Measurements from ENCODE around the gene NEURL1B. TPM values are rescaled to one million over a fixed set of nuclear protein-coding genes. Genes with fewer than 3 reads are reported as not detected.
A peak's percentile ranks its signal among the peaks of the same experiment; 100 is the strongest.

Gene NEURL1B
- polyA plus RNA-seq, 2 of the 4 experiments (the other 2 are of a cell fraction) = 0.89 to 2.1 TPM

DNA sequence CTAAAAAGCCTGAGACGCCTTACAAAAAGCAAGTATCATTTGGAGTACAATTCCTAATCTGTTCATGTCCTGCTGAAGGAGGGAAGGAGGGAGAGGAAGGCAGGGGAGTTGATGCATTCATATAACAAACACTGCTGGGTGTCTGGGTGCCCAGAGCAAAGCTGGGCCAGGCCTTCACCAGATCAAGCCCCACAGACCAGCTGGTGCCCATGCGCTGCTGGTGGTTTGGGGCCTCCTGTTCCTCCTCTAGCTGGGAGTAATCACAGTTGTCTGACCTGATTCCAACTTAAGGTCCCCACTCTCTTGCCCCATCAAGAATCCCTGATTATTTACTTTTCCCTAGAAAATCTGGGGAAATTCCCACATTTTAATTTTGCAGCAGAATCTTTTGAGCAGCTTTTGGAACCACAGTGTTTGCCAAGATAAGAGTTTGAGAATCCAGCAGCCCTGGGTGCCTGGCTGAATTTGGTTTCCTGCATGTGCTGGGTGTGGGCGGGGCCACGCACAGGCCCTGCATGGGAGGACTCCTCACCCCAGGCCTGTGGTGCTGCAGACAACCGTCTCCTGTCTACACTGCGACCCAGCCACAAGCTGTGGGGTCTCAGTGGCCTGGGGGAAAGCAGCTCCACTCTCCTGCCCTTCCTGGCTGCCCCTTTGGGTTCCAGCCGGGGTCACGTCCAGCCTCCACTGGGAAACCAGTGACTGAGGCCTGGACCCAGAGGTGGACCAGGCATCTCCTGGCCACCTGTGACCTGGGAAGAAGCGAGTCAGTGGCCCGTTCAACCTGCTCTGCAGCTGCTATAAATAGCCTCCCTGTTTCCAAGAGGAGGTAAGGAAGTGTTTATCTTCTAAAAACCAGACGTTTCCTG, 47.5 kb downstream of the NEURL1B start:
- no peaks in the 10 kb centered on the region for H3K4me1 ChIP-seq
- H3K4me3 ChIP-seq = no peak overlapping the region
- no peak overlapping the region for H3K27ac ChIP-seq
- no peak overlapping the region for H3K4me2 ChIP-seq
- CTCF ChIA-PET = interaction anchor here (0.7 to 12.1 kb wide), 5 partner anchors 9 to 236 kb away, joined by 3 to 100 read pairs (median 3); no protein-coding TSS in a partner anchor
- TF ChIP-seq, protein P1, sequence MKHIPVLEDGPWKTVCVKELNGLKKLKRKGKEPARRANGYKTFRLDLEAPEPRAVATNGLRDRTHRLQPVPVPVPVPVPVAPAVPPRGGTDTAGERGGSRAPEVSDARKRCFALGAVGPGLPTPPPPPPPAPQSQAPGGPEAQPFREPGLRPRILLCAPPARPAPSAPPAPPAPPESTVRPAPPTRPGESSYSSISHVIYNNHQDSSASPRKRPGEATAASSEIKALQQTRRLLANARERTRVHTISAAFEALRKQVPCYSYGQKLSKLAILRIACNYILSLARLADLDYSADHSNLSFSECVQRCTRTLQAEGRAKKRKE (CRISPR knock-in tag; IDR thresholded peaks at IDR 0.05; ENCODE audit: low read depth) = no peak
- TF ChIP-seq EHF (CRISPR knock-in tag; IDR thresholded peaks at IDR 0.05) (no peak), PHF8 (IDR thresholded peaks at IDR 0.05; ENCODE audit: borderline replicate concordance, low read depth) (no peak), NR3C1 (IDR thresholded peaks at IDR 0.05) (no peak), HOXA7 (CRISPR knock-in tag; IDR thresholded peaks at IDR 0.05) (no peak), NPAS2 (CRISPR knock-in tag; IDR thresholded peaks at IDR 0.05; ENCODE audit: borderline replicate concordance) (no peak), EHMT2 (IDR thresholded peaks at IDR 0.05; ENCODE audit: low read depth) (no peak), FOSB (CRISPR knock-in tag; IDR thresholded peaks at IDR 0.05) (no peak), TP53 (CRISPR knock-in tag; IDR thresholded peaks at IDR 0.05) (no peak), ESRRA (IDR thresholded peaks at IDR 0.05; ENCODE audit: borderline replicate concordance, low read length) (no peak)
- TF ChIP-seq, protein P2, sequence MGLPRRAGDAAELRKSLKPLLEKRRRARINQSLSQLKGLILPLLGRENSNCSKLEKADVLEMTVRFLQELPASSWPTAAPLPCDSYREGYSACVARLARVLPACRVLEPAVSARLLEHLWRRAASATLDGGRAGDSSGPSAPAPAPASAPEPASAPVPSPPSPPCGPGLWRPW (IDR thresholded peaks at IDR 0.05) = no peak
- TF ChIP-seq, protein P3, sequence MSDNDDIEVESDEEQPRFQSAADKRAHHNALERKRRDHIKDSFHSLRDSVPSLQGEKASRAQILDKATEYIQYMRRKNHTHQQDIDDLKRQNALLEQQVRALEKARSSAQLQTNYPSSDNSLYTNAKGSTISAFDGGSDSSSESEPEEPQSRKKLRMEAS (IDR thresholded peaks at IDR 0.05) = no peak
- POLR2A ChIA-PET = no interaction called here
- peak in 1 of 2 experiments; percentile 37; a peak in 1 of 6 replicates for ATAC-seq
- 76% methylated on average over 5 of the region's 11 CpGs for WGBS (ENCODE audit: missing lambda C conversion rate)
- no peak for FAIRE-seq
- no peak for DNase-seq (ENCODE audit: low read depth in 1 of 2, low spot score in 1 of 2)
- H3K9me3 ChIP-seq = no peaks in the 10 kb centered on the region

DNA sequence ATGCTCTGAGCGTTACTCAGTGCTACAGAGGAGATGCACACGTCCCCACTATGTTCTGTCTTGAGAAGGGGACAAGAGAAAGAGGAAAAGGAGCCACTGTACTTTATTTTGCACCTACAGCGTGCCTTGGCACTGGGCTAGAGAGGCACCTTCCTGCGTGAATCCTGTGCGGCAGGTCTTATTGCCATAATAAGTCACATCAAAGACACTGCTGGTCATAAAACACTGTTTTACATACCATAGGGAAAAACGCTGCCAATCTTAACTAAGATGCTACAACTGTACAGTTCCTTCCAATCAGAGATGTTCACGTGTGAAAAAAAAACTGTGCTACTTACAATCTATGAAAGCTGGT, 48.1 kb downstream of the NEURL1B start:
- DNase-seq (ENCODE audit: low read depth in 1 of 2, low spot score in 1 of 2) (no peak), FAIRE-seq (no peak), ATAC-seq (no peak)
- no peak overlapping the region for H3K4me2 ChIP-seq
- WGBS (ENCODE audit: missing lambda C conversion rate) = 77% methylated on average over 7 of the region's 7 CpGs
- no peak overlapping the region for H3K27ac ChIP-seq
- no peak overlapping the region for H3K4me3 ChIP-seq
- H3K9me3 ChIP-seq = no peaks in the 10 kb centered on the region
- CTCF ChIA-PET = interaction anchor here (1.2 to 12.1 kb wide), 3 partner anchors 8 to 210 kb away, joined by 3 to 100 read pairs (median 41); no protein-coding TSS in a partner anchor
- POLR2A ChIA-PET = no interaction called here
- TF ChIP-seq FOSL2 (IDR thresholded peaks at IDR 0.05) (no peak), FOSL2 (CRISPR knock-in tag; IDR thresholded peaks at IDR 0.05) (no peak), ZFP36 (IDR thresholded peaks at IDR 0.05; ENCODE audit: borderline replicate concordance, partially characterized antibody) (no peak), RFX5 (IDR thresholded peaks at IDR 0.05) (no peak), CEBPB (IDR thresholded peaks at IDR 0.05) (no peak), POLR2A (IDR thresholded peaks at IDR 0.05; ENCODE audit: low read length) (no peak), RCOR1 (IDR thresholded peaks at IDR 0.05; ENCODE audit: low read depth, low read length) (no peak), ESRRA (IDR thresholded peaks at IDR 0.05; ENCODE audit: borderline replicate concordance, low read length) (no peak), BCL3 (IDR thresholded peaks at IDR 0.05) (no peak), NR3C1 (IDR thresholded peaks at IDR 0.05) (no peak), ZSCAN20 (CRISPR knock-in tag; IDR thresholded peaks at IDR 0.05) (no peak), GATA3 (IDR thresholded peaks at IDR 0.05; ENCODE audit: borderline replicate concordance) (no peak), NPAS2 (CRISPR knock-in tag; IDR thresholded peaks at IDR 0.05; ENCODE audit: borderline replicate concordance) (no peak), RARB (CRISPR knock-in tag; IDR thresholded peaks at IDR 0.05) (no peak), RAD21 (conservative IDR thresholded peaks at IDR 0.05 in 1 of 2, IDR thresholded peaks at IDR 0.05 in 1 of 2) (no peak), PHF8 (IDR thresholded peaks at IDR 0.05; ENCODE audit: borderline replicate concordance, low read depth) (no peak), SMC3 (IDR thresholded peaks at IDR 0.05) (no peak)
- TF ChIP-seq, protein P4, sequence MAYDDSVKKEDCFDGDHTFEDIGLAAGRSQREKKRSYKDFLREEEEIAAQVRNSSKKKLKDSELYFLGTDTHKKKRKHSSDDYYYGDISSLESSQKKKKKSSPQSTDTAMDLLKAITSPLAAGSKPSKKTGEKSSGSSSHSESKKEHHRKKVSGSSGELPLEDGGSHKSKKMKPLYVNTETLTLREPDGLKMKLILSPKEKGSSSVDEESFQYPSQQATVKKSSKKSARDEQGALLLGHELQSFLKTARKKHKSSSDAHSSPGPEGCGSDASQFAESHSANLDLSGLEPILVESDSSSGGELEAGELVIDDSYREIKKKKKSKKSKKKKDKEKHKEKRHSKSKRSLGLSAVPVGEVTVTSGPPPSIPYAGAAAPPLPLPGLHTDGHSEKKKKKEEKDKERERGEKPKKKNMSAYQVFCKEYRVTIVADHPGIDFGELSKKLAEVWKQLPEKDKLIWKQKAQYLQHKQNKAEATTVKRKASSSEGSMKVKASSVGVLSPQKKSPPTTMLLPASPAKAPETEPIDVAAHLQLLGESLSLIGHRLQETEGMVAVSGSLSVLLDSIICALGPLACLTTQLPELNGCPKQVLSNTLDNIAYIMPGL (CRISPR knock-in tag; IDR thresholded peaks at IDR 0.05; ENCODE audit: borderline replicate concordance) = no peak
- no peaks in the 10 kb centered on the region for H3K4me1 ChIP-seq

Measured in A549 (cell line).